GM12878 (cell line): ENCODE measurements around the gene GFI1. TPM values are rescaled to one million over a fixed set of nuclear protein-coding genes. Genes with fewer than 3 reads are reported as not detected.

Experiments used
- CHD4 ChIP-seq: fragments of 200-600 bp; sonication (generic); IDR thresholded peaks from 2 replicates; pipeline ENCODE4 v1.6.1; 2016; ENCODE audit warnings: mild to moderate bottlenecking
- CREM ChIP-seq: IDR thresholded peaks from 2 replicates; pipeline ENCODE4 v1.6.1; 2014; ENCODE audit warnings: antibody characterized with exemption, low read depth
- DPF2 ChIP-seq: fragments of 450-650 bp; IDR thresholded peaks from 2 replicates; pipeline ENCODE4 v1.6.1; 2017; ENCODE audit warnings: mild to moderate bottlenecking
- FOXM1 ChIP-seq: IDR thresholded peaks from 2 replicates; pipeline ENCODE4 v1.6.1; 2012; ENCODE audit warnings: low read depth, mild to moderate bottlenecking, inconsistent platforms, low read length, moderate library complexity
- HDAC2 ChIP-seq: fragments of 200-600 bp; sonication (generic); IDR thresholded peaks from 2 replicates; pipeline ENCODE4 v1.6.1; 2017
- IKZF2 ChIP-seq, 2 experiments: fragments of 450-650 bp; IDR thresholded peaks; 2 replicates each; pipeline ENCODE4 v1.6.1; 2017; ENCODE audit warnings: mild to moderate bottlenecking in 2 of 2, moderate library complexity in 2 of 2
- JUNB ChIP-seq: IDR thresholded peaks from 2 replicates; pipeline ENCODE4 v1.6.1; 2016; ENCODE audit warnings: antibody characterized with exemption, mild to moderate bottlenecking
- MTA3 ChIP-seq: IDR thresholded peaks from 2 replicates; pipeline ENCODE4 v1.6.1; 2012; ENCODE audit warnings: low read length, inconsistent platforms, borderline replicate concordance
- NFIC ChIP-seq: IDR thresholded peaks from 2 replicates; pipeline ENCODE4 v1.6.1; 2012; ENCODE audit warnings: low read depth, mild to moderate bottlenecking, inconsistent platforms, low read length, moderate library complexity
- NFXL1 ChIP-seq: fragments of 450-650 bp; IDR thresholded peaks from 2 replicates; pipeline ENCODE4 v1.6.1; 2017; ENCODE audit warnings: antibody characterized with exemption, mild to moderate bottlenecking, borderline replicate concordance
- POLR2A ChIP-seq: IDR thresholded peaks from 2 replicates; pipeline ENCODE4 v1.6.1; 2011; ENCODE audit warnings: low read depth, mild to moderate bottlenecking, low read length
- POLR2AphosphoS5 ChIP-seq: IDR thresholded peaks from 2 replicates; pipeline ENCODE4 v1.6.1; 2011; ENCODE audit warnings: mild to moderate bottlenecking, low read length, inconsistent platforms
- RAD51 ChIP-seq: fragments of 450-650 bp; IDR thresholded peaks from 2 replicates; pipeline ENCODE4 v1.6.1; 2016; ENCODE audit warnings: moderate library complexity, mild to moderate bottlenecking, inconsistent platforms
- RELB ChIP-seq: fragments of 450-650 bp; IDR thresholded peaks from 2 replicates; pipeline ENCODE4 v1.6.1; 2017; ENCODE audit warnings: low read depth, mild to moderate bottlenecking, moderate library complexity
- SIN3A ChIP-seq: IDR thresholded peaks from 2 replicates; pipeline ENCODE4 v1.6.1; 2012; ENCODE audit warnings: low read depth, low read length, improper control_type of control experiment
- SMAD1 ChIP-seq: fragments of 450-650 bp; IDR thresholded peaks from 2 replicates; pipeline ENCODE4 v1.6.1; 2018; ENCODE audit warnings: mild to moderate bottlenecking, low read depth; ENCODE audit not compliant: partially characterized antibody
- SMC3 ChIP-seq: IDR thresholded peaks from 2 replicates; pipeline ENCODE4 v1.6.1; 2011; ENCODE audit warnings: low read length, improper control_type of control experiment, borderline replicate concordance
- SRF ChIP-seq, 2 experiments: IDR thresholded peaks; 2 replicates each; pipeline ENCODE4 v1.6.1; 2011; ENCODE audit warnings: low read depth in 2 of 2, low read length in 2 of 2, mild to moderate bottlenecking in 1 of 2, moderate library complexity in 1 of 2
- TCF3 ChIP-seq: IDR thresholded peaks from 2 replicates; pipeline ENCODE4 v1.6.1; 2012; ENCODE audit warnings: low read depth, mild to moderate bottlenecking, low read length, borderline replicate concordance; ENCODE audit not compliant: insufficient read depth
- ZBTB4 ChIP-seq: fragments of 450-650 bp; formaldehyde crosslinking; IDR thresholded peaks from 2 replicates; pipeline ENCODE4 v1.4.0; 2022; ENCODE audit warnings: mild to moderate bottlenecking, moderate library complexity
- polyA plus RNA-seq, 11 experiments: library from polyadenylated mRNA; depleted of rRNA in 4 of 11; unstranded in 6 of 11; stranded (reverse) in 5 of 11; fragments of >200 nt; fragmentation: Nextera tagmentation in 4 of 11; fragmentation: Illumina TruSeq in 1 of 11; extraction: Ambion mirVana in 4 of 11; extraction: Trizol in 1 of 11; gene quantifications; 1 replicate in 1 of 11; 2 replicates in 10 of 11; pipeline versions ENCODE4 v1.2.1 to v1.2.3, GENCODE V29; 2011 to 2016; ENCODE audit warnings: inconsistent platforms in 2 of 11, missing spikeins in 2 of 11, low read depth in 1 of 11
- total RNA-seq, 4 experiments: library from RNA; depleted of rRNA in 3 of 4; stranded (reverse); fragments of >200 nt in 3 of 4; fragmentation: Illumina TruSeq in 1 of 4; extraction: Trizol in 1 of 4; gene quantifications; 2 replicates each; pipeline versions ENCODE4 v1.2.1 to v1.2.3, GENCODE V29; 2013 to 2021
- TF ChIP-seq, protein P1 (sequence below): fragments of 450-650 bp; formaldehyde crosslinking; IDR thresholded peaks from 2 replicates; pipeline ENCODE4 v1.4.0; 2020; ENCODE audit warnings: mild to moderate bottlenecking, moderate library complexity
- TF ChIP-seq, protein P2 (sequence below): IDR thresholded peaks from 2 replicates; pipeline ENCODE4 v1.6.1; 2011; ENCODE audit warnings: low read depth, low read length, improper control_type of control experiment, borderline replicate concordance
- TF ChIP-seq, protein P3 (sequence below): IDR thresholded peaks from 2 replicates; pipeline ENCODE4 v1.6.1; 2012; ENCODE audit warnings: low read depth, low read length, improper control_type of control experiment

GFI1 gene
- total and polyA plus RNA-seq, 10 of the 15 experiments (the other 5 are each of a cell fraction or from before 2014, with no cell fraction given): 1.8 to 18.3 (median 7.4) TPM

DNA sequence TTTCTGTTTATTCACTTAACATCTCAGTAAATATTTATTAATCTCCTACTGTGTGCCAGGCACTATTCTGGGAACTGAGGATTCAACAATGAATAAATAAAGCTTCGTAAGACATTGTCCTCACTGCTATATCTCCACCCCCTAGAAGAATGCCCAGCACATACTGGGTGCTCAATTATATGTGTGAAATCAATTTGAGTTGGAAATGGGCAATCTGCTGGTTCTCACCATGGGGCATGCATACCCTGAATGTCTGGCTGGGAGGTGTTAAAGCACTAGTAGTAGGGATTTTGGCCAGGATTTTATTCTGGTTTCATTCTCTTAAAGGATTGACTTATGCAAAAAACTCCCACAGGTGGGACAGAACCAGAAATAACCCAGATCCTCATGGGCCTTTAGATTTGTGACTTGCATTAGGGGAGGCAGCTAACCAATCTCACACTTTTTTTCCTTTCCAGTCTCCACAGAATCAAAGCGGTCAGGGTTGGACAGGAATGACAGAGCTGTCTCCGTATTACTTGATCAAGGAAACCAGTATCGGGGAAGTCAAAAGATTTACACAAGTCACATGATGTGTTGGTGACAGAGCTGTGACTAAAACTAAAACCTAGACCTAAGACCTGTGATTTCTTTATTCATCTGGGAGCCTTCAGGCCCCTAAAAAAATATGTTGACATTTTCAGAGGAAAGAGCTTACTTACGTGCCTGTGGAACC, 12.8 kb downstream of the GFI1 start (continued):
- TF ChIP-seq RELB (peak; percentile 80; the same call in 1 of the 2 replicates), SMAD1 (no peak), RAD51 (peak; percentile 89), SIN3A (no peak), ZBTB4 (CRISPR knock-in tag) (no peak), IKZF2 (IDR thresholded peaks at IDR 0.05) (peak; percentile 84 to 86), CREM (0 out of 2 replicates have a peak, but pooled peaks have one; percentile 21), NFIC (peak; percentile 62), SRF (IDR thresholded peaks at IDR 0.05; ENCODE audit: low read depth in 2 of 2, low read length in 2 of 2) (no peak), SMC3 (no peak), DPF2 (no peak), TCF3 (no peak), HDAC2 (no peak), MTA3 (no peak), JUNB (peak; percentile 78), POLR2A (no peak), CHD4 (no peak), FOXM1 (peak; percentile 46), POLR2AphosphoS5 (no peak), NFXL1 (no peak)
- TF ChIP-seq, protein P1, sequence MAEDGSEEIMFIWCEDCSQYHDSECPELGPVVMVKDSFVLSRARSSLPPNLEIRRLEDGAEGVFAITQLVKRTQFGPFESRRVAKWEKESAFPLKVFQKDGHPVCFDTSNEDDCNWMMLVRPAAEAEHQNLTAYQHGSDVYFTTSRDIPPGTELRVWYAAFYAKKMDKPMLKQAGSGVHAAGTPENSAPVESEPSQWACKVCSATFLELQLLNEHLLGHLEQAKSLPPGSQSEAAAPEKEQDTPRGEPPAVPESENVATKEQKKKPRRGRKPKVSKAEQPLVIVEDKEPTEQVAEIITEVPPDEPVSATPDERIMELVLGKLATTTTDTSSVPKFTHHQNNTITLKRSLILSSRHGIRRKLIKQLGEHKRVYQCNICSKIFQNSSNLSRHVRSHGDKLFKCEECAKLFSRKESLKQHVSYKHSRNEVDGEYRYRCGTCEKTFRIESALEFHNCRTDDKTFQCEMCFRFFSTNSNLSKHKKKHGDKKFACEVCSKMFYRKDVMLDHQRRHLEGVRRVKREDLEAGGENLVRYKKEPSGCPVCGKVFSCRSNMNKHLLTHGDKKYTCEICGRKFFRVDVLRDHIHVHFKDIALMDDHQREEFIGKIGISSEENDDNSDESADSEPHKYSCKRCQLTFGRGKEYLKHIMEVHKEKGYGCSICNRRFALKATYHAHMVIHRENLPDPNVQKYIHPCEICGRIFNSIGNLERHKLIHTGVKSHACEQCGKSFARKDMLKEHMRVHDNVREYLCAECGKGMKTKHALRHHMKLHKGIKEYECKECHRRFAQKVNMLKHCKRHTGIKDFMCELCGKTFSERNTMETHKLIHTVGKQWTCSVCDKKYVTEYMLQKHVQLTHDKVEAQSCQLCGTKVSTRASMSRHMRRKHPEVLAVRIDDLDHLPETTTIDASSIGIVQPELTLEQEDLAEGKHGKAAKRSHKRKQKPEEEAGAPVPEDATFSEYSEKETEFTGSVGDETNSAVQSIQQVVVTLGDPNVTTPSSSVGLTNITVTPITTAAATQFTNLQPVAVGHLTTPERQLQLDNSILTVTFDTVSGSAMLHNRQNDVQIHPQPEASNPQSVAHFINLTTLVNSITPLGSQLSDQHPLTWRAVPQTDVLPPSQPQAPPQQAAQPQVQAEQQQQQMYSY (CRISPR knock-in tag): no peak
- TF ChIP-seq, protein P2, sequence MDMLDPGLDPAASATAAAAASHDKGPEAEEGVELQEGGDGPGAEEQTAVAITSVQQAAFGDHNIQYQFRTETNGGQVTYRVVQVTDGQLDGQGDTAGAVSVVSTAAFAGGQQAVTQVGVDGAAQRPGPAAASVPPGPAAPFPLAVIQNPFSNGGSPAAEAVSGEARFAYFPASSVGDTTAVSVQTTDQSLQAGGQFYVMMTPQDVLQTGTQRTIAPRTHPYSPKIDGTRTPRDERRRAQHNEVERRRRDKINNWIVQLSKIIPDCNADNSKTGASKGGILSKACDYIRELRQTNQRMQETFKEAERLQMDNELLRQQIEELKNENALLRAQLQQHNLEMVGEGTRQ: peak; percentile 6; the same call in 1 of the 2 replicates
- TF ChIP-seq, protein P3, sequence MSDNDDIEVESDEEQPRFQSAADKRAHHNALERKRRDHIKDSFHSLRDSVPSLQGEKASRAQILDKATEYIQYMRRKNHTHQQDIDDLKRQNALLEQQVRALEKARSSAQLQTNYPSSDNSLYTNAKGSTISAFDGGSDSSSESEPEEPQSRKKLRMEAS: no peak
